WTC11 (cell line): ENCODE measurements around the gene PPP2R3A. TPM values are rescaled to one million over a fixed set of nuclear protein-coding genes. Genes with fewer than 3 reads are reported as not detected.

Source experiments
- ATAC-seq: fragments of 200-7000 bp; cut with Tn5 transposase; 2 replicates; pipeline ENCODE4 v1.10.0; 2021; ENCODE audit warnings: mild to moderate bottlenecking, moderate library complexity
- CTCF ChIA-PET: fragments of 300-600 bp; sonication (Branson Sonifier 250); formaldehyde crosslinking; loops from one replicate; lab custom pipeline; 2021; ENCODE audit warnings: antibody characterized with exemption; lab: Charles Lee
- POLR2A ChIA-PET: fragments of 350-600 bp; sonication (Branson Sonifier 250); formaldehyde crosslinking; loops from one replicate; lab custom pipeline; 2021; ENCODE audit warnings: antibody characterized with exemption; lab: Charles Lee
- DNase-seq: peaks from one replicate; pipeline ENCODE4 v3.0.0; 2021; ENCODE audit warnings: low spot score
- H3K27ac Mint-ChIP-seq: 2 replicates; pipeline ENCODE4 v1.8.0; 2021; ENCODE audit warnings: mixed read lengths
- H3K27me3 Mint-ChIP-seq: 2 replicates; pipeline ENCODE4 v1.8.0; 2021; ENCODE audit warnings: low read depth, mild to moderate bottlenecking, moderate library complexity, mixed read lengths
- H3K36me3 Mint-ChIP-seq: 2 replicates; pipeline ENCODE4 v1.8.0; 2021; ENCODE audit warnings: mixed read lengths
- H3K4me1 Mint-ChIP-seq: 2 replicates; pipeline ENCODE4 v1.8.0; 2022; ENCODE audit warnings: mixed read lengths
- H3K4me3 Mint-ChIP-seq: 2 replicates; pipeline ENCODE4 v1.8.0; 2021; ENCODE audit warnings: mild to moderate bottlenecking, moderate library complexity, mixed read lengths
- H3K9me3 Mint-ChIP-seq: 2 replicates; pipeline ENCODE4 v1.8.0; 2021; ENCODE audit warnings: mixed read lengths
- AFF4 ChIP-seq: sonication (generic); formaldehyde crosslinking; IDR thresholded peaks from 2 replicates; pipeline ENCODE4 v1.8.1; 2023; ENCODE audit warnings: mild to moderate bottlenecking, missing genetic modification reagents, borderline replicate concordance
- CREM ChIP-seq: sonication (generic); formaldehyde crosslinking; IDR thresholded peaks from 2 replicates; pipeline ENCODE4 v1.8.1; 2022; ENCODE audit warnings: mild to moderate bottlenecking, missing genetic modification reagents, moderate library complexity
- EMX1 ChIP-seq: fragments of 250-450 bp; sonication (Bioruptor Pico); IDR thresholded peaks from 2 replicates; pipeline ENCODE4 v1.8.0; 2021; ENCODE audit warnings: mild to moderate bottlenecking
- GABPB1 ChIP-seq: sonication (generic); formaldehyde crosslinking; IDR thresholded peaks from 2 replicates; pipeline ENCODE4 v1.8.1; 2023; ENCODE audit warnings: mild to moderate bottlenecking, missing genetic modification reagents
- HMGXB4 ChIP-seq: sonication (generic); formaldehyde crosslinking; IDR thresholded peaks from 2 replicates; pipeline ENCODE4 v1.8.1; 2023; ENCODE audit warnings: mild to moderate bottlenecking, moderate library complexity, missing genetic modification reagents
- IRF2 ChIP-seq: sonication (generic); formaldehyde crosslinking; IDR thresholded peaks from 2 replicates; pipeline ENCODE4 v1.8.0; 2022; ENCODE audit warnings: low read depth, missing genetic modification reagents, borderline replicate concordance
- JAZF1 ChIP-seq: fragments of 250-450 bp; sonication (Bioruptor Pico); IDR thresholded peaks from 2 replicates; pipeline ENCODE4 v1.9.0; 2021; ENCODE audit warnings: moderate library complexity, mild to moderate bottlenecking, inconsistent platforms
- NFYB ChIP-seq: sonication (generic); formaldehyde crosslinking; conservative IDR thresholded peaks from 2 replicates; pipeline ENCODE4 v1.8.0; 2022; ENCODE audit warnings: low read depth, missing genetic modification reagents
- NR2C2 ChIP-seq: sonication (generic); formaldehyde crosslinking; IDR thresholded peaks from 2 replicates; pipeline ENCODE4 v1.8.0; 2022; ENCODE audit warnings: mild to moderate bottlenecking, missing genetic modification reagents
- PREB ChIP-seq: sonication (generic); formaldehyde crosslinking; IDR thresholded peaks from 2 replicates; pipeline ENCODE4 v1.8.1; 2022; ENCODE audit warnings: mild to moderate bottlenecking, missing genetic modification reagents, moderate library complexity, borderline replicate concordance
- PRRX2 ChIP-seq: fragments of 250-450 bp; sonication (Bioruptor Pico); IDR thresholded peaks from 2 replicates; pipeline ENCODE4 v1.8.0; 2021; ENCODE audit warnings: mild to moderate bottlenecking
- SOX15 ChIP-seq: fragments of 250-450 bp; sonication (Bioruptor Pico); IDR thresholded peaks from 2 replicates; pipeline ENCODE4 v1.9.0; 2021; ENCODE audit warnings: mild to moderate bottlenecking
- TCF7 ChIP-seq: sonication (generic); formaldehyde crosslinking; IDR thresholded peaks from 2 replicates; pipeline ENCODE4 v1.8.0; 2022; ENCODE audit warnings: mild to moderate bottlenecking, low read depth, missing genetic modification reagents, moderate library complexity
- TEAD1 ChIP-seq: sonication (generic); formaldehyde crosslinking; IDR thresholded peaks from 2 replicates; pipeline ENCODE4 v1.8.0; 2022; ENCODE audit warnings: mild to moderate bottlenecking, missing genetic modification reagents
- ZBTB21 ChIP-seq: sonication (generic); formaldehyde crosslinking; IDR thresholded peaks from 2 replicates; pipeline ENCODE4 v1.8.1; 2023; ENCODE audit warnings: mild to moderate bottlenecking, missing genetic modification reagents, borderline replicate concordance
- ZMAT4 ChIP-seq: fragments of 250-450 bp; sonication (Bioruptor Pico); IDR thresholded peaks from 2 replicates; pipeline ENCODE4 v1.9.0; 2021; ENCODE audit warnings: mild to moderate bottlenecking
- ZNF317 ChIP-seq: sonication (generic); formaldehyde crosslinking; IDR thresholded peaks from 2 replicates; pipeline ENCODE4 v1.8.1; 2023; ENCODE audit warnings: low read depth, mild to moderate bottlenecking, moderate library complexity, missing genetic modification reagents, borderline replicate concordance
- ZNF423 ChIP-seq: fragments of 250-450 bp; sonication (Bioruptor Pico); IDR thresholded peaks from 2 replicates; pipeline ENCODE4 v2.1.2; 2022; ENCODE audit warnings: mild to moderate bottlenecking, moderate library complexity
- ZNF425 ChIP-seq: fragments of 250-450 bp; sonication (Bioruptor Pico); conservative IDR thresholded peaks from 2 replicates; pipeline ENCODE4 v1.9.0; 2021; ENCODE audit warnings: mild to moderate bottlenecking
- total RNA-seq: library from RNA; stranded (reverse); gene quantifications from 3 replicates; pipeline ENCODE4 v1.2.3, GENCODE V29; 2021
- TF ChIP-seq, protein P1 (sequence below): fragments of 200-600 bp; IDR thresholded peaks from 2 replicates; pipeline ENCODE4 v1.8.0; 2022; ENCODE audit warnings: antibody characterized with exemption
- TF ChIP-seq, protein P2 (sequence below): sonication (generic); formaldehyde crosslinking; IDR thresholded peaks from 2 replicates; pipeline ENCODE4 v1.8.1; 2022; ENCODE audit warnings: missing genetic modification reagents, borderline replicate concordance
- TF ChIP-seq, protein P3 (sequence below): sonication (generic); formaldehyde crosslinking; IDR thresholded peaks from 2 replicates; pipeline ENCODE4 v1.8.1; 2023; ENCODE audit warnings: mild to moderate bottlenecking, missing genetic modification reagents, moderate library complexity

PPP2R3A gene
- total RNA-seq, 1 experiment from 2014 or later: 13.1 TPM

DNA sequence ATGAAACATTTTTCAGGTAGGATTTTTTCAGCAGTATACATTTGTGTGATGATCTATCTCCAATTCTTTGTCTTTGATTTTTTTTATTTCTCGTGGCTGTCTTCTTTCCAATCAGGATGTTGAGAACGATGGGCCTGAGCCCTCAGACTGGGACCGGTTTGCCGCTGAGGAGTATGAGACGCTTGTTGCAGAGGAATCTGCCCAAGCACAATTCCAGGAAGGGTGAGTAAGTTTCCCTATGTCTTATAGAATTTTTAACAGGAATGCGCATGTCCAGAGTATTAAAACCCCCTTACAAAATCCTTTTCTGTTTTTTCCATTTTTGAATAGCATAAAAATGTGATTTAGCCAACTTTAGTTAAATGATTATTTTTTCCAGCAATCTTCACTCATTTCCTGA lies 140.6 kb downstream of the PPP2R3A start (continued):
- TF ChIP-seq CREM (CRISPR knock-in tag) (no peak), ZMAT4 (CRISPR knock-in tag) (no peak)
- TF ChIP-seq, all 79 proteins: peak for 0

GRCh38 chr3:136109499-136109898 lies 144.0 kb downstream of the PPP2R3A start:
- ChIA-PET CTCF (no interaction called here), POLR2A (interaction anchor here (1.0 kb wide), 1 partner anchor 61 kb away, joined by 4 read pairs; no protein-coding TSS in a partner anchor)
- DNase-seq: no peak
- Mint-ChIP-seq H3K4me3 (no peak overlapping the region), H3K27ac (no peak overlapping the region), H3K4me1 (no peaks in the 10 kb centered on the region), H3K36me3 (peaks cover 26% of the 10 kb centered on the region), H3K9me3 (peaks cover 23% of the 10 kb centered on the region), H3K27me3 (no peaks in the 10 kb centered on the region)
- no peak for ATAC-seq
- TF ChIP-seq ZNF425 (CRISPR knock-in tag): no peak
- TF ChIP-seq, protein P1, sequence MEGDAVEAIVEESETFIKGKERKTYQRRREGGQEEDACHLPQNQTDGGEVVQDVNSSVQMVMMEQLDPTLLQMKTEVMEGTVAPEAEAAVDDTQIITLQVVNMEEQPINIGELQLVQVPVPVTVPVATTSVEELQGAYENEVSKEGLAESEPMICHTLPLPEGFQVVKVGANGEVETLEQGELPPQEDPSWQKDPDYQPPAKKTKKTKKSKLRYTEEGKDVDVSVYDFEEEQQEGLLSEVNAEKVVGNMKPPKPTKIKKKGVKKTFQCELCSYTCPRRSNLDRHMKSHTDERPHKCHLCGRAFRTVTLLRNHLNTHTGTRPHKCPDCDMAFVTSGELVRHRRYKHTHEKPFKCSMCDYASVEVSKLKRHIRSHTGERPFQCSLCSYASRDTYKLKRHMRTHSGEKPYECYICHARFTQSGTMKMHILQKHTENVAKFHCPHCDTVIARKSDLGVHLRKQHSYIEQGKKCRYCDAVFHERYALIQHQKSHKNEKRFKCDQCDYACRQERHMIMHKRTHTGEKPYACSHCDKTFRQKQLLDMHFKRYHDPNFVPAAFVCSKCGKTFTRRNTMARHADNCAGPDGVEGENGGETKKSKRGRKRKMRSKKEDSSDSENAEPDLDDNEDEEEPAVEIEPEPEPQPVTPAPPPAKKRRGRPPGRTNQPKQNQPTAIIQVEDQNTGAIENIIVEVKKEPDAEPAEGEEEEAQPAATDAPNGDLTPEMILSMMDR: no peak
- TF ChIP-seq, protein P2, sequence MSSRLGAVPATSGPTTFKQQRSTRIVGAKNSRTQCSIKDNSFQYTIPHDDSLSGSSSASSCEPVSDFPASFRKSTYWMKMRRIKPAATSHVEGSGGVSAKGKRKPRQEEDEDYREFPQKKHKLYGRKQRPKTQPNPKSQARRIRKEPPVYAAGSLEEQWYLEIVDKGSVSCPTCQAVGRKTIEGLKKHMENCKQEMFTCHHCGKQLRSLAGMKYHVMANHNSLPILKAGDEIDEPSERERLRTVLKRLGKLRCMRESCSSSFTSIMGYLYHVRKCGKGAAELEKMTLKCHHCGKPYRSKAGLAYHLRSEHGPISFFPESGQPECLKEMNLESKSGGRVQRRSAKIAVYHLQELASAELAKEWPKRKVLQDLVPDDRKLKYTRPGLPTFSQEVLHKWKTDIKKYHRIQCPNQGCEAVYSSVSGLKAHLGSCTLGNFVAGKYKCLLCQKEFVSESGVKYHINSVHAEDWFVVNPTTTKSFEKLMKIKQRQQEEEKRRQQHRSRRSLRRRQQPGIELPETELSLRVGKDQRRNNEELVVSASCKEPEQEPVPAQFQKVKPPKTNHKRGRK (CRISPR knock-in tag): no peak
- TF ChIP-seq, protein P3, sequence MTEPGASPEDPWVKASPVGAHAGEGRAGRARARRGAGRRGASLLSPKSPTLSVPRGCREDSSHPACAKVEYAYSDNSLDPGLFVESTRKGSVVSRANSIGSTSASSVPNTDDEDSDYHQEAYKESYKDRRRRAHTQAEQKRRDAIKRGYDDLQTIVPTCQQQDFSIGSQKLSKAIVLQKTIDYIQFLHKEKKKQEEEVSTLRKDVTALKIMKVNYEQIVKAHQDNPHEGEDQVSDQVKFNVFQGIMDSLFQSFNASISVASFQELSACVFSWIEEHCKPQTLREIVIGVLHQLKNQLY (CRISPR knock-in tag): no peak
- no peak for TF ChIP-seq SOX15
- TF ChIP-seq AFF4: no peak
- no peak for TF ChIP-seq ZNF423
- no peak for TF ChIP-seq EMX1 (CRISPR knock-in tag)
- no peak for TF ChIP-seq ZBTB21
- no peak for TF ChIP-seq NFYB (CRISPR knock-in tag)
- no peak for TF ChIP-seq ZNF317 (CRISPR knock-in tag)
- TF ChIP-seq TCF7 (CRISPR knock-in tag): no peak
- TF ChIP-seq NR2C2: no peak
- TF ChIP-seq TEAD1: no peak
- no peak for TF ChIP-seq PREB (CRISPR knock-in tag)
- no peak for TF ChIP-seq JAZF1
- TF ChIP-seq PRRX2 (CRISPR knock-in tag): no peak
- TF ChIP-seq GABPB1 (CRISPR knock-in tag): no peak
- no peak for TF ChIP-seq HMGXB4 (CRISPR knock-in tag)
- no peak for TF ChIP-seq IRF2
